GM15510 (cell line): ENCODE measurements around the gene CHAT.

Source experiments
- POLR2A ChIP-seq: IDR thresholded peaks from 3 replicates; pipeline ENCODE4 v1.6.1; 2011; ENCODE audit warnings: borderline replicate concordance; ENCODE audit not compliant: insufficient read length; ENCODE audit errors: extremely low read depth

Gene CHAT

DNA sequence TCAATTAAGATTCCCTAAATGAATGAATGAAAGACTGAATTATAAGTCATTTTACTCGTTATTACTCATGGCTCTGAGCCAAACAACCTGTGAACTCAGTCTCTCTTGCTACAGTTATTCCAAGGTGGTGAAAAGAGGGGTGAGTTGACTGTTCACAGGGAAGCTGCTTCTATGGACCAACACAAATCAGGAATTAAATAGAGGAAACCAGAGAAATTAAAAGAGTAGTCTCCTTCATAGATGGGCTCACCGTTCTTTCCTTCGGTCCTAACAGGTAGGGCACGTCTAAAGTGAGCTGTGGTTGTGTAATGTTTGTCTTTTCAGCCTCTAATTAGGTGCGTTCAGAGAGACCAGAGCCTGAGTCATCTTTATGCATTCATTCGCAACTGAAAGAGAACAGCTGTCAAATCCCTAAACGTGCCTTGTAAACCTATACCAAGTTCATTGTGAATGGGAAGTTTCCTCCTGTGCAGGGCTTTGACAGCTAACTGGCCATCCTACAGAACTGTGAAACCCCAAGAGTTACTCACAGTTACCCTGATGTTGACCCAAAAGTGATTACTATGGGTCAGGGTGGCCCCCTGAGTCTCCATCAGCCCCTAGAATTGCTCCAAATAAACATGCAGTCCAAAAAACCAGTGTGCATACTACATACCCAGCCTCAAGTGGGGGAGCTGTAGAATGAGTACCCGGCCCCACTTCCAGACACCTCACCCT lies 47.5 kb downstream of the CHAT start:
- TF ChIP-seq POLR2A = no peak

DNA sequence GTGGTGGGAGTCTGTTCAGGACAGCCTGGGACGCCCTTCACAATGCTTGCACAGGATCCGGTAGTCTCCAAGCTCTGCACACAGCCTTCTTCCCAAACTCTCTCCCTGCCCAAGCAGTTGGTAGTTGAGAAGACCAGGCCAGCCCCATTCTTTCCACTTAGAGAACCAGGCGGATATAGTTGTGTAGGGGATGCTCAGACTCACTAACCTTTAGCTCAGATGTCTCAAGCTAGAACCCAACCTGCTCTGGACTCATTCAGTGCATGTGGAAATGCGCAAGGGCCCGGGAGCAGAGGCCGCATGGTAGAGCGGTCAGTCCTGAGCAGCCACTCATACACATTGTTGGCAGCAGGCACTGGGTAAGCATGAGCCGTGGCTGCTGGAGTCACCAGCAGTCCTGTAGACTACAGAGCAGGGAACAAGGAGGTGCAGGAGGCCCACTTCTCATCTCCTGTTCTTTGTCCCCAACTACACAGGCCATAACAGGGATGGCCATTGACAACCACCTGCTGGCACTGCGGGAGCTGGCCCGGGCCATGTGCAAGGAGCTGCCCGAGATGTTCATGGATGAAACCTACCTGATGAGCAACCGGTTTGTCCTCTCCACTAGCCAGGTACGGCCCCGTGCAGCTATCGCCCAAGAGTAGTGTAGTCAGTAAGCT lies 48.5 kb downstream of the CHAT start:
- no peak for TF ChIP-seq POLR2A

DNA sequence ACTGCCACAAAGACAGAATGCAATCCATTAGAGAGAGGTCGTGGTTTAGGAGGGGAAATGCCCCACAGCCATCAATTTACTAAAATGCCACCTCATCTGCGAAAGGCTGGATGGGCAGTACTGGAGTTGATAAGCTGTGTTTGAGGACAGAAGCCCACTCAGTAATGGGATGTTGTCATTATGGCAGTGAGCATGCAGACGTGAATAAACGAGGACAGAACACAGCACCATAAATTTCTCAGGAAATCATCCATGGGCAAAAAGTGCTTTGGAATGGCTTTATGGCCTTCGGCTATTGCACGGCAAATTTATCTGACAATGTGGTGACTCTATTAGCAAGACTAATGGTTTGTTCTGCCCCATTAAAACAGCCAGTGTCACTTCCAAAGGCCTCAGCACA lies 49.8 kb downstream of the CHAT start:
- no peak for TF ChIP-seq POLR2A

DNA sequence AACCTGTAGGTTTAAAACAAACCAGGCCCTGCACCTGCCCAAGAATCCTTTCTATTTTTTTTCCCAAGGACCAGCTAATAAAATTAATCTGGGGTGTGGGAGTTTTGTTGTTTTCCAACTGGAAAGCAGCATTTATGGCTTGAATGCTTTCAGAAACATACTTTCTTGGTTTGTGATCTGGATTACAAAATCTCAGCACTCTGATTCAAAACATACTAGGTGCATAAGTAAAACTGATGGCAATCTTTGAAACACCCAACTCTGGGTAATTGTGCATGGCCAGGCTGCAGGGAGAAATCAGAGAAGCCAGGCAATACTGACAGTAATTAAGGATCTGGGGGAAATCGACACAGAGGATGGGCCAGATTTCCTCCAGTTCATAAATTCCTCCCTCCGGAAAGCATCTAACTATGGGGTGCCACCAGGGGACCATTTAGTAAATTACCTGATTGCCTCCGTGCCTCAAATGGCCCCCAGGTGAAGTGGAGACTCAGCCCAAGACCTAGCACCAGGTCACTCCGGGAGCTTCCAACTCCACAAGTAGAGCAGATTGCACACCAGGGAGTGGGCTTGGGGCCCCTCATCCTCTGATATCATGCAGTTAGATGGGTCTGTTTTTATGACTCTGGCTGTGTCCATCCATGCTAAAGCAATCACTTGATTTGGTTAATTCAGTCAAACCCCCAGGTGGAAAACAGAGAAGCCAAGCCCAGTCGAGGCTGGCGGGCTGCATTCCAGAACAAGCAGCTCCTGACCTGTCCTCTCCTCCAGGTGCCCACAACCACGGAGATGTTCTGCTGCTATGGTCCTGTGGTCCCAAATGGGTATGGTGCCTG lies 50.4 kb downstream of the CHAT start:
- no peak for TF ChIP-seq POLR2A

DNA sequence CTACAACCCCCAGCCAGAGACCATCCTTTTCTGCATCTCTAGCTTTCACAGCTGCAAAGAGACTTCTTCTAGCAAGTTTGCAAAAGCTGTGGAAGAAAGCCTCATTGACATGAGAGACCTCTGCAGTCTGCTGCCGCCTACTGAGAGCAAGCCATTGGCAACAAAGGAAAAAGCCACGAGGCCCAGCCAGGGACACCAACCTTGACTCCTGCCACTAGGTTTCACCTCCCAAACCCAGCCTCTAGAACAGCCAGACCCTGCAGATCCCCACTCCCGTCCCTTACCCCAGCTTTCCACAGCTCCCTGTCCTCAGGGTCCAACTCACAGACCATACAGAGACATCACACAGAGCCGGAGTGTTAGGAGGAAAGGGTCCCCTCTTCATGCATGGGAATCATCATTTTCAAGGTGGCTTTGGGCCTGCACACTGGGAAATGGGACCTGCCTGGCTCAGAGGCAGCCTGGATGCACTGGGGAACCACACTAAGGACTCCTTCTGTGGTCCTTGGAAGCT lies 51.1 kb downstream of the CHAT start:
- TF ChIP-seq POLR2A = no peak

DNA sequence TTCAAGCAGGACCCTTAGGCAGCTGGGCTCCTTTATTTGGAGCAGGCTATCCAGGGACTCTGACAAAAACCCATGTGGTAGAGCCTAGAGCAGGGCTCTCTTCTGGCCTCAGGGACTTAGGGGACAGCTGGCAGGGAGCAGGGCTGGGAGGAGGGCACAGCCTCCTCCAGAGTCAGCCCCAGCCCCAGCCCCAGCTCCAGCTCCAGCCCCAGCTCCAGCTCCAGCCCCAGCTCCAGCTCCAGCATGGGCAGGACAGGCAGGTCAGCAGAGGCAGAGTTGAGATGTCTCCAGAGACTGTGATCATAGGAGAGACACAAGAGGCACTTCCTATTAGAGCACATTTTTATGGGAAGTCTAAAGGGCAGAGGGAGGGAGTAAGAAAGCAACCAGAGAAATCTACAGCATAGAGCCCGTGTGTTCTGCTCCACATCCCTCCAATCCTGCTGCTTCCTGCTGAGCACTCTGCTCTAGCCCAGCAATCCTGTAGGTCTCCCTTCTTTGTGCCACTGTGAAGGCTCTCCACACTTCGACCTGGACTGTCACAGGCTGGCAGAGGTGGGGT lies 52.3 kb downstream of the CHAT start:
- TF ChIP-seq POLR2A = no peak

DNA sequence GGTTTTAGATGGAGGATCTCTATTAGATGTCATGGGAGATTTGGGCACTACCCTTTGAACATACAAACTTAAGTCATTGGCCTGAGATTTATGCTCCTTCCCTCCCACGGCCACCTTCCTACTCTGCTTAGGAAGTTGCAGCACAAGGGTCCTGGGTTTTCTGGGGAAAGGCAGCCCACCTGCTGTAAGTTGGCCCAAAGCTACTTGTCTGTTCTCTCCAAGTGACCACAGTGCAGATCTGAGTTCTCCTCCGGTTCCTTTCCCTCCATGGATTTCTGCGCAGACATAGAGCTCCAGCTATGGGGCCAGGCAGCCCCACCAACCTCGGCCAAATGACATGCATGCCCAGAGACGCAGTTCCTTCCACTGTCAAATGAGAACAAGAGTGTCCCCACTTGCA lies 52.8 kb downstream of the CHAT start:
- no peak for TF ChIP-seq POLR2A

DNA sequence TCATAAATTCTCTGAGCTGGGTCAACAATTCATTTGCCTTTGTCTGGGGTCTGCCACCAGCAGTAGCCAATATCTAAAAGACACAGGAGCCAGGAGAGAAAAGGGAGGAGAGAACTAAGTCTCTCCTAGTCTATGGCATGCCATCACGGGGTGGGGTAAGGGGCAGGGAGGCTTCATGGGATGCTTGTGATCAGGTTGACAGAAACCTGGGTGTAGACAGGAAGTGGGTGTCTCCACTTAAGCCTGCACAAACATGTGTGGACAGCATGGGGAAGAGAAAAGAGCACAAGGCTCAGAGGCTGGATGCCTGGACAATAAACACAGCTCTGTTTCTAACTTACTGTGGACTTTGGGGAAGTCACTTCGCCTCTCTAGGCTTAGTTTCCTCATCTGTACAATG lies 54.2 kb downstream of the CHAT start:
- no peak for TF ChIP-seq POLR2A

DNA sequence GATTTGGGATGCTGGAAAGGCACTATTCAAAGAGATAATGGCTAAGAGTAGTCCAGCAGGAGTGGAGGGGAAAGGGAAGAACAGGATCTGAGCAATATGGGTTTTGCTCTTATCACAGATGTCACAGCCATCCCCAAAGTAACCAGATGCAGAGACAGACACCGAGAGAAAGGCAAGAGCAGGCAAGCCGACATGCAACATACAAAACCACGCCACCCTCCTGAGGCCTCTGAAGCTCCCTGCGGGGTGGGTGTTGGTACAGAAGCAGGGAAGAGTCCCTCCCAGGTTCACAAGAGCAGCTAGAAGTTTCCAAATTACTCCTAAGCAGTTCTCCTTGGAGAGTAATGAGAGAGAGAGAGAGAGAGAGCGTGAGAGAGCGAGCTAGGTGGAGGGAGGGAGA lies 54.8 kb downstream of the CHAT start:
- no peak for TF ChIP-seq POLR2A

DNA sequence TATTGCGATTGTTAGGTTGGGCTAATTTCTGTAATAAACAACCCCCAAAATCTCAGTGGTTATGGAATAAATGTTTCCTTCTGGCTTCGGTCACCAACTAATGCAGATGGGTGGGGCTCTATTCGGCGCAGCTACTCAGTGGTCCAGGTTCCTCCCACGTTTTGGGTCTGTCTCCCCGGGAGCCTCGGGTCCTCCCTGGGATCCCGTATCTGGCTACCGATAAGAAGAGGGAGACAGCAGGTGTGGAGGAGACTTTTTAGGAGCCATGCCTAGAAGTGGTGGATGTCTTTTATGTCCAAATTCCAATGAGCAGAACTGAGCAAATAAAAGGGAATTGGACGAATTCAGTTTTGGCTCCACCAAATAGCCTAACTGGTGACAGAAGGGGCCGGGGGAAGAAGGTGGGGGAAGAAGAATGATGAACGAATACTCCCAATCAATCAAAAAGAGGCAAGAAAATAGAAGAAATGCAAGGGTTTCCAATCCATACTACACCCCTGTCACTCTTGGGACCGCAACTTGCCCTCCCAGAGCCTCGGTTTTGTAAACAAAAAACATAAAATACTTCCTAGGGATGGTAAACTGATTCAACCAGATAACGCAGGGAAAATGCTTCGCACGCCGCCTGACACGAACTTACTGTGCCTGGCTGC lies 65.1 kb downstream of the CHAT start:
- no peak for TF ChIP-seq POLR2A

DNA sequence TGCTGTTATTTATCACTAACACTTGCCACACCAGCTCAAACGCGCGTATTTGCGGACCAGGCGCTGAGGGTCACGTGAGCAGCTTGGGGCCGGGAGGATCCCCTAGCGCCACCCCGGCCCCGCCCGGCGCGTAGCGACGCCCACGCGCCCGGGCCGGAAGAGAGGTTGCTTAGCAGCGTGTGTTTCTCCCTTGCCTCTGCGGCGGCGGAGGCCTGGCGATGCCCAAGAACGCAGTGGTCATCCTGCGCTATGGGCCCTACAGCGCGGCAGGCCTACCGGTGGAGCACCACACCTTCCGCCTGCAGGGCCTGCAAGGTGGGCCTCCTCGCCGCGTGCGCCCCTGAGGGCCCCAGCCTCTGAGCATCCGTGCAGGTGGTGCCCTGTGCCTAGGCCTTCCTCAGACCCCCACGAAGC lies 65.7 kb downstream of the CHAT start, which contains the start of gene C10orf53:
TSS of gene C10orf53 (plus strand) at position 172 of the 414 bp plus-strand sequence. CDS start at position 219, 47 bp downstream.
- no peak for TF ChIP-seq POLR2A

DNA sequence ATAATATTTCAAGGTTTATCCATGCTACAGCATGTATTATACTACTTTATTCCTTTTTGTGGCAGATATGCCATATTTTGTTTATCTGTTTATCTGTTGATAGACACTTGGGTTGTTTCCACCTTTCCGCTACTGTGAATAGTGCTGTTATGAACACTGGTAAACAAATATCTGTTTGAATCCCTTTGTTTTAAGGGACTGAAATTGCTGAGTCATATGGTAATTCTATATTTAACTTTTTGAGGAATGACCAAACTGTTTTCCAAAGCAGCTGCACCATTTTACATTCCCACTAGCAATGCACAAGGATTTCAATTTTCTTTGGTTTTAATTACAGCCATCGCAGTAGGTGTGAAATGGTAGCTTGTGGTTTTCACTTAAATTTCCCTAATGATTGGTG lies 69.0 kb downstream of the CHAT start:
- no peak for TF ChIP-seq POLR2A

DNA sequence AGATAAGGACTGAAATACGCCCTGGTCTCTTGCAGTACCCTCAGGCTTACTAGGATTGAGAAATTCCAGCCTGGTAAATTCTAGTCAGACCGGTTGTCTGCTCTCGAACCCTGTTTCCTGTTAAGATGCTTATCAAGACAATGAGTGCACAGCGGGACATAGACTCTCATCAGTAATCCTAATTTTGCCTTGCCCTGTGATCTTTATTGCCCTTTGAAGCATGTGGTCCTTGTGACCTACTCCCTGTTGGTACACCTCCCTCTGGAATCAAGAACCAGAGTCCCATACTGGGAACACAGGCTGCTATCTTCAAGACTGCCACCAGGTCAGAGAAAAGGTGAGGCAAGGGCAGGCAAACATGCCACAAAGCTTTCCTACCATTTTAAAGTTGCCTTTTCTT lies 72.8 kb downstream of the CHAT start:
- TF ChIP-seq POLR2A = no peak

DNA sequence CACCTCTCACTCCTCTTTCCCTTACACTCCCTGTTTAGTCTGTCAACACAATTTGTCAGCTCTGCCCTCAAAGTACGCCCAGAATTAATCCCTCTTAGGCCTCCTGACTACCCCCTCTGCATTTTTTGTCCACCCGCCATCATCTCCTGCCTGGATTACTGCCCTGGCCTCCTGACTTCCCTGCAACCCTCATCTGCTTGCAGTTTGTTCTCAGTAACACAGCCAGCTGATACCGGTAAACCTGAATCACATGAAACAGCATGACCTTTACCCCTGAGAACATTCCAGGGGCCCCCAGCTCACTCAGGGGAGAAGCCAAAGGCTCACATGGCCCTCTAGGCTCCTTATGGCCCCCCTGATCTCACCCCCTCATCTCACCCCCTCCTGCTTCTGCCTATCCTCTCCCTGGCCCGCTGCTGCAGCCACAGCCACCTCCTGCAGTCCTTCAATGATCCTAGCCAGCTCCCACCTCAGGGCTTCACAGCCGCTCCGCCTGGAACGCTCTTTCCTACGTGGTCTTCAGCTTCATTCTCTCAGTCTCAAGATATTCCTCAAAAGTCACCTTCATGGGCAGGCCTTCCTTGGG lies 74.5 kb downstream of the CHAT start:
- TF ChIP-seq POLR2A = no peak
